ENCODE data around the gene RPL13A. TPM values are rescaled to one million over a fixed set of nuclear protein-coding genes. Genes with fewer than 3 reads are reported as not detected.

Gene RPL13A
- total RNA-seq, 1 experiment from 2014 or later, result 2,661 TPM

Other genes starting within 250 kb of the RPL13A start
- gene SLC6A16, start 162.4 kb upstream of the RPL13A start, total RNA-seq (2014; rRNA removed; shearing (Covaris generic)), result not detected in 2 replicates
- gene CD37, start 152.2 kb upstream of the RPL13A start, total RNA-seq (2014; rRNA removed; shearing (Covaris generic)), result not detected in 2 replicates
- 29.0 and 31.0 TPM in 2 replicates for gene TEAD2, start 125.2 kb upstream of the RPL13A start, total RNA-seq (2014; rRNA removed; shearing (Covaris generic))
- gene DKKL1, start 123.7 kb upstream of the RPL13A start, total RNA-seq (2014; rRNA removed; shearing (Covaris generic)), result 0.17 TPM in 1 of 2 replicates, not detected in the other
- not detected in 2 replicates for gene KASH5, start 99.4 kb upstream of the RPL13A start, total RNA-seq (2014; rRNA removed; shearing (Covaris generic))
- not detected in 2 replicates for gene PTH2, start 64.2 kb upstream of the RPL13A start, total RNA-seq (2014; rRNA removed; shearing (Covaris generic))
- not detected in 2 replicates for gene GFY, start 62.2 kb upstream of the RPL13A start, total RNA-seq (2014; rRNA removed; shearing (Covaris generic))
- not detected in 2 replicates for gene SLC17A7, start 46.1 kb upstream of the RPL13A start, total RNA-seq (2014; rRNA removed; shearing (Covaris generic))
- 146 and 200 TPM in 2 replicates for gene PIH1D1, start 35.8 kb upstream of the RPL13A start, total RNA-seq (2014; rRNA removed; shearing (Covaris generic))
- 50.5 and 86.2 TPM in 2 replicates for gene ALDH16A1, start 34.4 kb upstream of the RPL13A start, total RNA-seq (2014; rRNA removed; shearing (Covaris generic))
- 1.5 and 4.7 TPM in 2 replicates for gene FLT3LG, start 13.4 kb upstream of the RPL13A start, total RNA-seq (2014; rRNA removed; shearing (Covaris generic))
- 3,589 and 4,520 TPM in 2 replicates for gene RPS11, start 8.8 kb downstream of the RPL13A start, total RNA-seq (2014; rRNA removed; shearing (Covaris generic))
- 3.5 and 3.7 TPM in 2 replicates for gene FCGRT, start 25.1 kb downstream of the RPL13A start, total RNA-seq (2014; rRNA removed; shearing (Covaris generic))
- 178 and 202 TPM in 2 replicates for gene RCN3, start 40.4 kb downstream of the RPL13A start, total RNA-seq (2014; rRNA removed; shearing (Covaris generic))
- gene NOSIP, start 92.9 kb downstream of the RPL13A start, total RNA-seq (2014; rRNA removed; shearing (Covaris generic)), result 182 and 246 TPM in 2 replicates
- 0.30 and 5.8 TPM in 2 replicates for gene PRRG2, start 93.7 kb downstream of the RPL13A start, total RNA-seq (2014; rRNA removed; shearing (Covaris generic))
- gene PRR12, start 103.6 kb downstream of the RPL13A start, total RNA-seq (2014; rRNA removed; shearing (Covaris generic)), result 1.7 and 2.5 TPM in 2 replicates
- gene RRAS, start 152.5 kb downstream of the RPL13A start, total RNA-seq (2014; rRNA removed; shearing (Covaris generic)), result 11.0 and 12.7 TPM in 2 replicates
- 32.5 and 32.8 TPM in 2 replicates for gene SCAF1, start 154.6 kb downstream of the RPL13A start, total RNA-seq (2014; rRNA removed; shearing (Covaris generic))
- 88.0 and 110 TPM in 2 replicates for gene IRF3, start 178.2 kb downstream of the RPL13A start, total RNA-seq (2014; rRNA removed; shearing (Covaris generic))
- gene BCL2L12, start 178.3 kb downstream of the RPL13A start, total RNA-seq (2014; rRNA removed; shearing (Covaris generic)), result 15.5 and 18.1 TPM in 2 replicates
- gene PRMT1, start 189.7 kb downstream of the RPL13A start, total RNA-seq (2014; rRNA removed; shearing (Covaris generic)), result 338 and 386 TPM in 2 replicates
- gene ADM5, start 202.0 kb downstream of the RPL13A start, total RNA-seq (2014; rRNA removed; shearing (Covaris generic)), result 0.27 and 0.40 TPM in 2 replicates
- 5.0 and 8.3 TPM in 2 replicates for gene CPT1C, start 203.5 kb downstream of the RPL13A start, total RNA-seq (2014; rRNA removed; shearing (Covaris generic))